Hindlimb muscle (tissue), 1 donor: ENCODE measurements around the gene CAV1. TPM values are rescaled to one million over a fixed set of nuclear protein-coding genes. Genes with fewer than 3 reads are reported as not detected.
"Not testable (repeated sequence)": the region's sequence is repeated elsewhere in the genome, so short reads cannot be mapped to it uniquely, and the experiment has no call there.

Source experiments
- DNase-seq: peaks from one replicate; pipeline ENCODE4 v3.0.0-alpha.2; 2013
- polyA plus RNA-seq: library from polyadenylated mRNA; unstranded; fragments of 120-200 nt; gene quantifications from one replicate; pipeline ENCODE4 v1.2.1, GENCODE V29; 2013; ENCODE audit not compliant: insufficient read length

CAV1 gene, protein sequence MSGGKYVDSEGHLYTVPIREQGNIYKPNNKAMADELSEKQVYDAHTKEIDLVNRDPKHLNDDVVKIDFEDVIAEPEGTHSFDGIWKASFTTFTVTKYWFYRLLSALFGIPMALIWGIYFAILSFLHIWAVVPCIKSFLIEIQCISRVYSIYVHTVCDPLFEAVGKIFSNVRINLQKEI
- 196 TPM for polyA plus RNA-seq

DNA sequence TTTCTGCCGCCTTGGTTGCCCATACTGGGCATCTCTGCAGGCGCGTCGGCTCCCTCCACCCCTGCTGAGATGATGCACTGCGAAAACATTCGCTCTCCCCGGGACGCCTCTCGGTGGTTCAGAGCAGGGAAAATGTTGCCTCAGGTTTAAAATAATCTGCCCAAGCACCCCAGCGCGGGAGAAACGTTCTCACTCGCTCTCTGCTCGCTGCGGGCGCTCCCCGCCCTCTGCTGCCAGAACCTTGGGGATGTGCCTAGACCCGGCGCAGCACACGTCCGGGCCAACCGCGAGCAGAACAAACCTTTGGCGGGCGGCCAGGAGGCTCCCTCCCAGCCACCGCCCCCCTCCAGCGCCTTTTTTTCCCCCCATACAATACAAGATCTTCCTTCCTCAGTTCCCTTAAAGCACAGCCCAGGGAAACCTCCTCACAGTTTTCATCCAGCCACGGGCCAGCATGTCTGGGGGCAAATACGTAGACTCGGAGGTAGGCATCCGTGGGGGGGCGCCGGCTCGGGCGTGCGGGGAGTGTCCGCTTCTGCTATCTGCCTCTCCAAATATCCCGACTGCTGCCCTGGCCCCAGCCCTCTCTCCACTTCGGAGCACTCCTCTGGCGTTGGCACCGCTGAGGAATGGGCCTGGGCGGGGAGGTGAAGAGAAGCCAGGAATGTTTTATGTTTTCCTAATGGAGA lies at the start of gene CAV1:
Gene CAV1 (plus strand): TSS at position 428 of the 689 bp plus-strand sequence. CDS start 27 bp downstream, at position 455.
- DNase-seq, result peak; percentile 70

GRCh38 chr7:116477625-116478024 lies 47.2 kb upstream of the CAV1 start:
- no peak for DNase-seq

DNA sequence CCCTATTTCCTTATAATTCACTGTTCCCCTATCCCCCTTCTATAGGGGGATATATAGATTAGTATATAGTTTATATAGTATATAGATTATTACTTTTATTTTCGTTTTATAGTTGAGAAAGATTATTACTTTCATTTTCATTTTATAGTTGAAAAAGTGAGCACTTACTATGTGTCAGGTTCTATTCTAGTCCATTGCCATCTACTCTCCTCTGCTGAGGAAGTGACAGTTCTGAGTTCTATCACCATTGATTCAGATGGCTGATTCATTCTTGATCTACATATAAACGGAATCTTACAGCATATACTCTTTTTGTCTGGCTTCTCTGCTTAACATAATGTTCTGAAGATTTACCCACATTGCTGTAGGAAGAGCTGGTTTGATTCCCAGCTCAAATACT lies 46.0 kb upstream of the CAV1 start:
- DNase-seq, result no peak

DNA sequence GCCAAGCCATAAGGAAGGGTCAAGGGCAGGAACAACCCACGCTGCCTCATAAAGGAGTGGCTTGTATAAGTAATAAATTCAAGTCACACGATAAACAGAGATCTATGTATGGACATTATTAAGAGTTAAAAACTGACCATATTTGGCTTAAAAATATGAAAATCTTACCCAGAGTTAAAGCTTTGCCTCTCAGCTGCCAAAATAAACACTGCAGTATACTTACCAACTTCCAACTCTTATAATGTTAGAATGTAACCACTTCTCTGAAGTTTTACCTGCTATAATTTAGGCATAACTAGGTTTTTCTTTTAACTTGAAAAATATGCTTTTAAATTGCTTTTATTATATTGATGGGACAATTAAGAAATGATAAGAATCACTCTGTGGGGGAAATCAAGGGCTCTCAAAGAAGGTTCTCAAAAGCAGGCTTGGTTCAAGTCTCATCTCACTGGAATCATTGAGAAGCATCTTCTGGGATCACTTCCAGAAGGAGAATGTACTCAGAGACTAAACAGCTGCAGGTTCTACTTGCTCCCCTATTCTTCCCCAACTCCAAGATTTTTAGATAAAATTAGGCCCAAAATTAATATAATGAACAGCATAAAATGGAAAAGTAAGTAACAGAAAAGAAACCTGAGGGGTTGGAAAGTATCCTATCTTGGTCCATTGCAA lies 41.4 kb upstream of the CAV1 start:
- DNase-seq, result no peak

DNA sequence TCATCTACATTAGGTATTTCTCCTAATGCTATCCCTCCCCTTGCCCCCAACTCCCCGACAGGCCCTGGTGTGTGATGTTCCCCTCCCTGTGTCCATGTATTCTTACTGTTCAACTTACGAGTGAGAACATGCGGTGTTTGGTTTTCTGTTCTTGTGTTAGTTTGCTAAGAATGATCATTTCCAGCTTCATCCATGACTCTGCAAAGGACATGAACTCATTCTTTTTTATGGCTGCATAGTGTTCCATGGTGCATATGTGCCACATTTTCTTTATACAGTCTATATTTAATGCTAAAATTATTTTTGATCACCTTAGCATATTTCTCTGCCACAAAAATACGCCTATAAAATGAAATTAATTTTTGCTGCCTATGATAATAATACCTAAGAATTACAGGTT lies 40.4 kb upstream of the CAV1 start:
- not testable (repeated sequence) for DNase-seq

- no peak for DNase-seq
Observed at GRCh38 chr7:116487907-116488521, 36.8 kb upstream of the CAV1 start.

GRCh38 chr7:116490351-116490750 lies 34.5 kb upstream of the CAV1 start:
- no peak for DNase-seq

DNA sequence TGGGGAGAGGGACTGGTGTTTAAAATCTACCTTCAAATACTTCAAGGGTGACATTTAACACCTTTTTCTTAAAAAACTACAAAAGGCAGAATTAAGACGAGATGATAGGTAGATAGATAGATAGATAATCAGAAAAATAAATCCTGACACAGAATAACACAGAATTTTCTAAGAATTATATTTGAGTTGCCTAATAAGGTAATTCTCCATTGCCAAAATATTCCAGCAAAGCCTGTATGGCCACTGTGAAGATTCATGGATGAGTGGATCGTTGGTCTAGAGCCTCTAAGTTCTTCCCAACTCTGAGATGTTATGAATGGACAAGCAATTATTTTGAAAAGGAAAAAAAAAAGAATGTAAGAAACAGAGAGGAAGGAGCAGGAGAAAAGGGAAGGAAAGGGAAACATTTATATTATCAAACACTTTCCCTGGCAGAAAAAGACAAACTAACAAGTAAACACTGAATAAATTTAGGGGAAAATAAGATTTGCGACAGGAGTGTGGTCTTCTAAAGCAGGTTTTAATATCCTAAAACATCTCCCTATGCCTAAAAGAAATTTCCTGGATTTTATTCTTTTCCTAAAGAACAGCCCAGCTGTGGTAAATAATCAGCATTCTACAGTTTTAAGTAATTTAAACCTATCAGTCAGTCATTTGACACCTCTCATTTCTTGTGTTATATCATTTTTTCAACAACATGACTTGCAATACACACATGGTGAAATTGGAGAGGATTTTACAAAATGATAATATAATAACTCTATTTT lies 32.8 kb upstream of the CAV1 start:
- DNase-seq, result no peak

- no peak for DNase-seq
Observed at GRCh38 chr7:116492654-116493109, 32.2 kb upstream of the CAV1 start.

DNA sequence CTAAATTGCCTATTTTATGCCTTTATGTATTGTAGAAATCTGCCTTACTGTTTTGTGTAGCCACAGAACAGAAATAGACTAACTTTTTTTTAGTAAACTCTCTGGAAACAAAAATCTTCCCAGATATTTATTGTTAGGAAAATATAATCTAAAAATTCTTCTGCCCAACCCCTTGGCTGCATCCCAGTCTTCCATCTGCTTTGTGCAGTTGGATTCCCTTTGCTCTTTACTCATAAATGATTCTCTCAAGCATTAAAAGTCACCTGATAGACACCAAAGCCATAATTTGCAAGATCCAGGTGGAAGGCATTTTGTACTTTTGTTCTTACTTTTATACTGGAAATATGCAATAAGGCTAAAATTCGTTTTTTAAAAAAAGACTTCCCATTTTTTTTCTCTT lies 31.4 kb upstream of the CAV1 start:
- peak; percentile 65 for DNase-seq

GRCh38 chr7:116494472-116494871 lies 30.4 kb upstream of the CAV1 start:
- DNase-seq, result no peak

GRCh38 chr7:116495736-116496135 lies 29.1 kb upstream of the CAV1 start:
- no peak for DNase-seq

DNA sequence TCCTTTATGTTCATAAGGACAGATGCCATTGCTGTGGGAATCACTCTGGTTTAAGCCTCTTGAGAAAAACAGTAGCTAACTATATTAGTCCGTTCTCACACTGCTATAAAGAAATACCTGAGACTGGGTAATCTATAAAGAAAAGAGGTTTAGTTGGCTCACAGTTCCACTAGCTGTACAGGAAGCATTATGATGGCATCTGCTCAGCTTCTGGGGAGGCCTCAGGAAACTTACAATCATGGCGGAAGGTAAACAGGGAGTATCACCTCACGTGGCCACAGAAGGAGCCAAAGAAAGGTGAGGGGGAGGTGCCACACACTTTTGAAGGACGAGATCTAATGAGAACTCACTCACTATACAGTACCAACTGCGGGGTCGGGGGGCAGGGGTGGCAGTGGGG lies 28.2 kb upstream of the CAV1 start:
- DNase-seq, result no peak

DNA sequence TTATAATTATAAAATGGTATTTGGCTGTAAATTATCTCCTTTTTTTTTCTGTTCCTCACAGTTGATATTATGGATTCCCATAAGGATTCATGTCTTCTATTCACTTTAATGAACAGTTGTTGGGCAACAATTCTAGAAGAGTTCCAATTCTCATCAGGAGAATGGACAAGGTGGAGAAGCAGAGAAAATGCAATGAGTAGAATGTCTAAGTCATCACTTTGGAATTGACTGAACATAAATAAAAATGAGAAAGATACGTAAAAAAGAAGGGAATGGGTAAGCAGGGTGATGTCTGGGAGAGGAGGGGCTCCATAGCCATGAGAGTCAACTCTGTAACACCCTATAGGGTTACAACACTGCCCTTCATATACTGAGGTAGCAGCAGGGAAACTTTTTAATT lies 27.1 kb upstream of the CAV1 start:
- DNase-seq, result no peak

- peak; percentile 76 for DNase-seq
Observed at GRCh38 chr7:116499168-116500077, 25.4 kb upstream of the CAV1 start, which contains the start of gene CAV2. CAV2 (plus strand) TSS chr7:116499738; CDS start chr7:116499782, 44 bp downstream.

GRCh38 chr7:116500078-116500853 lies 24.6 kb upstream of the CAV1 start:
- peak; percentile 42 for DNase-seq

DNA sequence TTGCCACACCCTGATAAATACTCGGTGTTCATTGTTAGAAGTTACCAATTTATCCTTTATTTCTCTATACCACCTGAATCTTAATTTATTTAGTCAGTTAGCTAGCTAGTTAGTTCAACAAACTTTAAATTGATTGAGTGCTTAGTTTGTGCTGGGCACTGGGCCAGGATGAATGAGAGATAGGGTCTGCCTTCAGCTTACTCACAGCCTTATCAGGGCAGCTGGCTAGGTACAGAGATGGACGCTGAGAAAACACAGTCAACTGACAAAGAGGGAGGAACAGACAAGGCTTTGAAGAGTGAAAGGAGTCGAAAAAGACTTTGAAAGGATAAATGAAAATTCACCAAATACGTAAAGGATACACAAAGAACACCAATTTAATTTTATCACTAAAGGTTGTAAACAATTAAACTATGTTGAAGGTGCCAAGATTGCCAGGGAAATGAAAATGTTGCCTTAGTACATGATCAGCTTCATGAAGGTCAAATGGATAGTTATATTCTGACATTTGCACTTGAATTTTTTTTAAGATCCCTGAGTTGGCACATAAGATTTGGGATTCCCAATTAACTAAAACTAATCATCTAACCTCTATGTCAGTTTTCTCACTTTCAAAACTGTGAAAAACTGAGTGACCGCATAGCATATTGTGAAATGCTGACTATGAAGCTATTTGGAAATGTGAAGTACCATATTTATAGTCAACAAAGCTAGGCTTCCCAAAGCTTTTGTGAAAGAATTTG lies 23.2 kb upstream of the CAV1 start:
- no peak for DNase-seq

DNA sequence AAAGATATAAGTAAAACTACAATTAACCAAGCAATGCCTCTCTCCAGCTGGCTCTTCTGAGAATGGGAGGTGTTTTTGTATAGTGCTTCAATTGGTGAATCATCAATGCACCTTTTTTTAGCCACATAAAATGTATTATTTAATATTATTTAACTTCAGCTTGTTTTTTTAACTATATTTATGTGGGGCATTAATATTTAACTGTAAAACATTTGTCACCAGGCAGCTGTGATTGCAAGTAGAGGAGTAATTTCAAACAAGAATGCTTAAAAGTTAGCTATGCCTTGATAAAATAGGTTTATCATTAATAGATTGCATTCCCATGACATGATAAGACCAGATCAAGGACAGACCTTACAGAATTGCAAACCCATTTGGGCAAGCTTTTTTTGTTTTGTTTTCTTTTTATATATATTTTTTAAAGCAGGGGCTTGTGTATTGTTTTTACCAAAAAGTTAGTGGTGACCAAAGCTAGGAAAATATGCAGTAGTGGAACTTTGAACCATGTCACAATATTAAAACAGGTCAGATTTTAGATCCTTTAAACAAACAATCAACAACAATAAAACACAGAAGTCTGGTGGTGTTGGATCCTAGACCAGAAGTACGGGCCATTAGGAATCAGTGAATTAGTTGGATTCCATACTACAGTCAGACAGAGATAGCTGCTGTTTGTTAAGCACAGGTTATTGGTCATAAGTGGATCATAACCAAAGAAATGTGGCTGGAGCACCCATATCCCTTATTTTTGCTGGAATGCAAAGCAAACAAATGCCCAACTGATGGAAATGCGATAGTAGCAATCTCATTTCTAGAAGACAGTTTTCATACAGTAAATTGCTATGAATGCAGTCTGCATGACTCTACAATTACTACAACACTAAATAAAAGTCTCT lies 22.4 kb upstream of the CAV1 start:
- no peak for DNase-seq

- no peak for DNase-seq
Observed at GRCh38 chr7:116503835-116504234, 21.0 kb upstream of the CAV1 start.
